Measurements from ENCODE around the gene GFOD2.
"Not testable (repeated sequence)": the region's sequence is repeated elsewhere in the genome, so short reads cannot be mapped to it uniquely, and the experiment has no call there.

DNA sequence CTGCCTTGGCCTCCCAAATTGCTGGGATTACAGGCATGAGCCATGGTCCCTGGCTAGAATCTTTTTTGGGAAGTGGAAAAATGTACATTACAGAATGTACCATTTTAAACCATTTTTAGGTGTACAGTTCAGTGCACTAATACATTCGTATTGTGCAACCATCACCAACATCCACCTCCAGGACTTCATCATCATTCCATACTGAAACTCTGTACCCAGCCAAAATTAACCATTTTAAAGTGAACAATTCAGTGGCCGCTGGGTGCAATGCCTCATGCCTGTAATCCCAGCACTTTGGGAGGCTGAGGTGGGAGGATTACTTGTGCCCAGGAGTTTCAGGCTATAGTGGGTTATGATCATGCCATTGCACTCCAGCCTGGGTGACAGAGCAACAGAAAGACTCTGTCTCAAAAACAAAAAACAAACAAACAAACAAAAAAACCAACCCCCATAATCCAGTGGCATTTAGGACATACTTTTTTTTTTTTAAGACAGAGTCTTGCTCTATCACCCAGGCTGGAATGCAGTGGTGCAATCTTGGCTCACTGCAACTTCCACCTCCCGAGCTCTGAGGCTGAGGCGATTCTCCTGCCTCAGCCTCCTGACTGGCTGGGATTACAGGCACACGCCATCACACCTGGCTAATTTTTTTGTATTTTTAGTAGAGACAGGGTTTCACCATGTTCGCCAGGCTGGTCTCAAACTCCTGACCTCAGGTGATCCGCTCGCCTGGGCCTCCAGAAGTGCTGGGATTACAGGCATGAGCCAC is 25.4 kb downstream of the GFOD2 start:
- TF ChIP-seq, protein P1, sequence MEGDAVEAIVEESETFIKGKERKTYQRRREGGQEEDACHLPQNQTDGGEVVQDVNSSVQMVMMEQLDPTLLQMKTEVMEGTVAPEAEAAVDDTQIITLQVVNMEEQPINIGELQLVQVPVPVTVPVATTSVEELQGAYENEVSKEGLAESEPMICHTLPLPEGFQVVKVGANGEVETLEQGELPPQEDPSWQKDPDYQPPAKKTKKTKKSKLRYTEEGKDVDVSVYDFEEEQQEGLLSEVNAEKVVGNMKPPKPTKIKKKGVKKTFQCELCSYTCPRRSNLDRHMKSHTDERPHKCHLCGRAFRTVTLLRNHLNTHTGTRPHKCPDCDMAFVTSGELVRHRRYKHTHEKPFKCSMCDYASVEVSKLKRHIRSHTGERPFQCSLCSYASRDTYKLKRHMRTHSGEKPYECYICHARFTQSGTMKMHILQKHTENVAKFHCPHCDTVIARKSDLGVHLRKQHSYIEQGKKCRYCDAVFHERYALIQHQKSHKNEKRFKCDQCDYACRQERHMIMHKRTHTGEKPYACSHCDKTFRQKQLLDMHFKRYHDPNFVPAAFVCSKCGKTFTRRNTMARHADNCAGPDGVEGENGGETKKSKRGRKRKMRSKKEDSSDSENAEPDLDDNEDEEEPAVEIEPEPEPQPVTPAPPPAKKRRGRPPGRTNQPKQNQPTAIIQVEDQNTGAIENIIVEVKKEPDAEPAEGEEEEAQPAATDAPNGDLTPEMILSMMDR (IDR thresholded peaks at IDR 0.05; ENCODE audit: poor library complexity): not testable (repeated sequence)
- TF ChIP-seq EZH2 (IDR thresholded peaks at IDR 0.05; ENCODE audit: borderline replicate concordance); EZH2phosphoT487 (IDR thresholded peaks at IDR 0.05; ENCODE audit: low read depth, severe bottlenecking, unreplicated experiment): not testable (repeated sequence)

Data from hepatocyte (in vitro differentiated cells).